ENCODE data around the gene DDX20.

- TF ChIP-seq CTCF (IDR thresholded peaks at IDR 0.05; ENCODE audit: low read depth, low read length, poor library complexity, severe bottlenecking) (no peak), EZH2phosphoT487 (IDR thresholded peaks at IDR 0.05; ENCODE audit: borderline replicate concordance, low read length) (no peak)
These were observed 58.0 kb downstream of the DDX20 start for GRCh38 chr1:111813440-111814304.

Measured in DOHH2 (cell line).